ENCODE data around the gene AZIN2. TPM values are rescaled to one million over a fixed set of nuclear protein-coding genes. Genes with fewer than 3 reads are reported as not detected.

The AZIN2 gene
- total RNA-seq, 1 experiment from 2014 or later: 0.39 TPM

DNA sequence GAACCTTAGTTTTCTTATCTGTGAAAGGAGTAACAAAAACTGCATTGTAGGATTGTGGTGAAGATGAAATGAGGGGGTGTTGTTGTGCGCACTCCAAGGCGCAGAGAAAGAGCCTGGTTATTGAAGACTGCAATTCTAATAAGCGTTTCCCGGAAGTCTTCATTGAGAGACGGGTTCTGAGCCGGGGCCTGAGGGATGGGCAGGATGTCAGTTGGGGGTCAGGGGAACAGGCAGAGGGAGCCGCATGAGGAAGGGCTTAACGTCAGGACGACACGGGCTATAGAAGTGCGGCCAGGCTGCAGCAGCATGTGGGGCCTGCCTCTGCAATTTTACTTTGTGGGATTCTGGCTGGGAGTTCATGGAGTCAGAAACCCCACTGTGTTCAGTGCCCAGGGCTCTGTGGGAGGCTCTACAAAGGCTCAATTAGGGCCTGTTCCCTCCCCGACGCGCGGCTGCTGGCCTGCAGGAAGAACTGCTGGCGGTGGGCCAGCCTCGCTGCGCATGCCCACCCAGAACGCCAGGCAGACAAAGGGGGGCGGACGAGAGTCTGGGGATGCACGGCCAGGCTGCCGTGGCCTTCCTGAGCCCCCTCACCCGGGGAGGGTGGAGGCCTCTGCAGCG is 80.2 kb downstream of the AZIN2 start:
- H3K4me3 Mint-ChIP-seq: peak overlapping the region in 1 of 2 experiments; percentile 0; a peak in 1 of 5 replicates
- peaks cover 5 to 10% (median 8%) of the 10 kb centered on the region in 3 experiments; a peak in 6 of 7 replicates for H3K36me3 Mint-ChIP-seq (ENCODE audit: insufficient read depth in 1 of 3, low read depth in 3 of 3)
- Histone ChIP-seq H3K27ac (ENCODE audit: insufficient read length, low read depth, low read length) (no peak overlapping the region), H3K9ac (ENCODE audit: extremely low read depth, insufficient read length, low read length) (no peak overlapping the region), H2AFZ (ENCODE audit: low read length) (no peak overlapping the region), H2BK20ac (ENCODE audit: low read depth, low read length, poor library complexity, severe bottlenecking) (no peak overlapping the region), H3K79me1 (ENCODE audit: insufficient read depth, low read depth, low read length, poor library complexity, severe bottlenecking) (no peaks in the 10 kb centered on the region), H4K20me1 (ENCODE audit: control insufficient read depth, insufficient read depth, insufficient read length) (no peaks in the 10 kb centered on the region), H3K9me3 (ENCODE audit: control insufficient read depth, low read depth, low read length) (no peaks in the 10 kb centered on the region), H3K23ac (ENCODE audit: insufficient read length, low read depth, low read length) (no peak overlapping the region), H4K5ac (ENCODE audit: insufficient read length, low read depth, low read length) (no peak overlapping the region), H2BK15ac (ENCODE audit: low read depth, low read length) (no peak overlapping the region), H4K91ac (ENCODE audit: insufficient read length, low read depth, low read length) (no peak overlapping the region), H3T11ph (ENCODE audit: low read length) (no peak overlapping the region), H3K4ac (ENCODE audit: low read depth, low read length) (no peak overlapping the region), H2BK5ac (ENCODE audit: insufficient read length, low read length) (no peak overlapping the region), H3K18ac (ENCODE audit: insufficient read length, low read depth, low read length) (no peak overlapping the region), H2BK120ac (ENCODE audit: low read depth, low read length, poor library complexity, severe bottlenecking) (no peak overlapping the region), H3K4me1 (ENCODE audit: insufficient read depth, low read length) (peaks cover 2% of the 10 kb centered on the region; the same call in 1 of the 2 replicates), H2BK12ac (ENCODE audit: insufficient read length, low read depth, low read length) (no peak overlapping the region), H3K79me2 (ENCODE audit: insufficient read depth, low read length) (no peaks in the 10 kb centered on the region), H3K14ac (ENCODE audit: insufficient read depth, low read length) (no peak overlapping the region), H4K8ac (replicated peaks; ENCODE audit: insufficient read length, low read depth, low read length) (no peak overlapping the region), H3K27me3 (ENCODE audit: insufficient read depth, low read length) (no peaks in the 10 kb centered on the region), H3K4me2 (ENCODE audit: insufficient read depth, insufficient read length, low read length) (no peak overlapping the region), H3K56ac (ENCODE audit: insufficient read length, low read depth, low read length) (no peak overlapping the region), H2AK5ac (ENCODE audit: insufficient read length, low read length) (no peak overlapping the region), H3K23me2 (ENCODE audit: insufficient read length, low read depth, low read length, poor library complexity, severe bottlenecking) (no peaks in the 10 kb centered on the region)
- peak overlapping the region in 1 of 3 experiments; percentile 85; a peak in 1 of 7 replicates for H3K27ac Mint-ChIP-seq
- no CpG with 5 or more reads among the region's 25 CpGs for WGBS (ENCODE audit: extremely low coverage, insufficient read length, low lambda C conversion rate)
- DNase-seq: no peak
- H3K4me1 Mint-ChIP-seq: peaks cover 50 to 57% of the 10 kb centered on the region in 2 experiments
- peaks cover 8% of the 10 kb centered on the region for H3K27me3 Mint-ChIP-seq (ENCODE audit: low read depth)
- TF ChIP-seq, protein P1, sequence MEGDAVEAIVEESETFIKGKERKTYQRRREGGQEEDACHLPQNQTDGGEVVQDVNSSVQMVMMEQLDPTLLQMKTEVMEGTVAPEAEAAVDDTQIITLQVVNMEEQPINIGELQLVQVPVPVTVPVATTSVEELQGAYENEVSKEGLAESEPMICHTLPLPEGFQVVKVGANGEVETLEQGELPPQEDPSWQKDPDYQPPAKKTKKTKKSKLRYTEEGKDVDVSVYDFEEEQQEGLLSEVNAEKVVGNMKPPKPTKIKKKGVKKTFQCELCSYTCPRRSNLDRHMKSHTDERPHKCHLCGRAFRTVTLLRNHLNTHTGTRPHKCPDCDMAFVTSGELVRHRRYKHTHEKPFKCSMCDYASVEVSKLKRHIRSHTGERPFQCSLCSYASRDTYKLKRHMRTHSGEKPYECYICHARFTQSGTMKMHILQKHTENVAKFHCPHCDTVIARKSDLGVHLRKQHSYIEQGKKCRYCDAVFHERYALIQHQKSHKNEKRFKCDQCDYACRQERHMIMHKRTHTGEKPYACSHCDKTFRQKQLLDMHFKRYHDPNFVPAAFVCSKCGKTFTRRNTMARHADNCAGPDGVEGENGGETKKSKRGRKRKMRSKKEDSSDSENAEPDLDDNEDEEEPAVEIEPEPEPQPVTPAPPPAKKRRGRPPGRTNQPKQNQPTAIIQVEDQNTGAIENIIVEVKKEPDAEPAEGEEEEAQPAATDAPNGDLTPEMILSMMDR (conservative IDR thresholded peaks at IDR 0.05): no peak
- H3K9me3 Mint-ChIP-seq: peaks cover 0 to 2% of the 10 kb centered on the region in 2 experiments; a peak in 1 of 5 replicates

Measured in H9 (cell line).